DND-41 (cell line): ENCODE data around the gene SLC26A6.

Source experiments
- EZH2 ChIP-seq: IDR thresholded peaks from 3 replicates; pipeline ENCODE4 v1.6.1; 2012; ENCODE audit warnings: borderline replicate concordance, low read depth, mild to moderate bottlenecking, moderate library complexity, low read length, inconsistent platforms; ENCODE audit not compliant: severe bottlenecking
- TF ChIP-seq, protein P1 (sequence below): IDR thresholded peaks from 2 replicates; pipeline ENCODE4 v1.5.1; 2012; ENCODE audit warnings: borderline replicate concordance, low read length, moderate library complexity, mild to moderate bottlenecking; ENCODE audit not compliant: poor library complexity, severe bottlenecking; ENCODE audit errors: extremely low read depth

GRCh38 chr3:48633256-48633655, 2.0 kb downstream of the SLC26A6 start:
- TF ChIP-seq, protein P1, sequence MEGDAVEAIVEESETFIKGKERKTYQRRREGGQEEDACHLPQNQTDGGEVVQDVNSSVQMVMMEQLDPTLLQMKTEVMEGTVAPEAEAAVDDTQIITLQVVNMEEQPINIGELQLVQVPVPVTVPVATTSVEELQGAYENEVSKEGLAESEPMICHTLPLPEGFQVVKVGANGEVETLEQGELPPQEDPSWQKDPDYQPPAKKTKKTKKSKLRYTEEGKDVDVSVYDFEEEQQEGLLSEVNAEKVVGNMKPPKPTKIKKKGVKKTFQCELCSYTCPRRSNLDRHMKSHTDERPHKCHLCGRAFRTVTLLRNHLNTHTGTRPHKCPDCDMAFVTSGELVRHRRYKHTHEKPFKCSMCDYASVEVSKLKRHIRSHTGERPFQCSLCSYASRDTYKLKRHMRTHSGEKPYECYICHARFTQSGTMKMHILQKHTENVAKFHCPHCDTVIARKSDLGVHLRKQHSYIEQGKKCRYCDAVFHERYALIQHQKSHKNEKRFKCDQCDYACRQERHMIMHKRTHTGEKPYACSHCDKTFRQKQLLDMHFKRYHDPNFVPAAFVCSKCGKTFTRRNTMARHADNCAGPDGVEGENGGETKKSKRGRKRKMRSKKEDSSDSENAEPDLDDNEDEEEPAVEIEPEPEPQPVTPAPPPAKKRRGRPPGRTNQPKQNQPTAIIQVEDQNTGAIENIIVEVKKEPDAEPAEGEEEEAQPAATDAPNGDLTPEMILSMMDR, result no peak
- TF ChIP-seq EZH2, result no peak
